Activated CD8-positive, alpha-beta T cell treated with anti-CD3 and anti-CD28 coated beads for 36 hours (primary cell): ENCODE data around the gene SELENOO. TPM values are rescaled to one million over a fixed set of nuclear protein-coding genes. Genes with fewer than 3 reads are reported as not detected.
A peak's percentile ranks its signal among the peaks of the same experiment; 100 is the strongest.

ENCODE experiments used
- ATAC-seq: fragments of 200-7000 bp; cut with Tn5 transposase; one replicate; pipeline ENCODE4 v1.10.0; 2021; ENCODE audit warnings: mild to moderate bottlenecking, moderate library complexity
- CTCF ChIA-PET: fragments of 350-600 bp; sonication (Branson Sonifier 250); formaldehyde crosslinking; loops from one replicate; lab custom pipeline; 2021; ENCODE audit warnings: antibody characterized with exemption; lab: Charles Lee
- POLR2A ChIA-PET: fragments of 350-600 bp; sonication (Branson Sonifier 250); formaldehyde crosslinking; loops from one replicate; lab custom pipeline; 2021; ENCODE audit warnings: antibody characterized with exemption; lab: Charles Lee
- DNase-seq: peaks from one replicate; pipeline ENCODE4 v3.0.0-alpha.2; 2020
- H3K27ac Mint-ChIP-seq: one replicate; pipeline ENCODE4 v1.8.0; 2021; ENCODE audit warnings: mild to moderate bottlenecking, mixed read lengths
- H3K27me3 Mint-ChIP-seq: one replicate; pipeline ENCODE4 v1.8.0; 2021; ENCODE audit warnings: mixed read lengths
- H3K36me3 Mint-ChIP-seq: one replicate; pipeline ENCODE4 v1.8.0; 2021; ENCODE audit warnings: low read depth, mixed read lengths
- H3K4me1 Mint-ChIP-seq: one replicate; pipeline ENCODE4 v1.8.0; 2021; ENCODE audit warnings: low read depth, mixed read lengths
- H3K4me3 Mint-ChIP-seq: one replicate; pipeline ENCODE4 v1.8.0; 2021; ENCODE audit warnings: mild to moderate bottlenecking, moderate library complexity, mixed read lengths
- H3K9me3 Mint-ChIP-seq: one replicate; pipeline ENCODE4 v1.8.0; 2021; ENCODE audit warnings: mixed read lengths
- intact Hi-C: fragments of 100-400 bp; cut with micrococcal nuclease; formaldehyde crosslinking; loops from one replicate; pipeline ENCODE4 v1.10.0; 2022
- total RNA-seq, 2 experiments: library from RNA; stranded (reverse); gene quantifications; one replicate each; pipeline ENCODE4 v1.2.3, GENCODE V29; 2021
- TF ChIP-seq, protein P1 (sequence below): fragments of 200-600 bp; IDR thresholded peaks from one replicate; pipeline ENCODE4 v1.8.0; 2022; ENCODE audit warnings: antibody characterized with exemption, mild to moderate bottlenecking

SELENOO gene
- total RNA-seq, 2 experiments from 2014 or later: 24.0 to 25.5 TPM

DNA sequence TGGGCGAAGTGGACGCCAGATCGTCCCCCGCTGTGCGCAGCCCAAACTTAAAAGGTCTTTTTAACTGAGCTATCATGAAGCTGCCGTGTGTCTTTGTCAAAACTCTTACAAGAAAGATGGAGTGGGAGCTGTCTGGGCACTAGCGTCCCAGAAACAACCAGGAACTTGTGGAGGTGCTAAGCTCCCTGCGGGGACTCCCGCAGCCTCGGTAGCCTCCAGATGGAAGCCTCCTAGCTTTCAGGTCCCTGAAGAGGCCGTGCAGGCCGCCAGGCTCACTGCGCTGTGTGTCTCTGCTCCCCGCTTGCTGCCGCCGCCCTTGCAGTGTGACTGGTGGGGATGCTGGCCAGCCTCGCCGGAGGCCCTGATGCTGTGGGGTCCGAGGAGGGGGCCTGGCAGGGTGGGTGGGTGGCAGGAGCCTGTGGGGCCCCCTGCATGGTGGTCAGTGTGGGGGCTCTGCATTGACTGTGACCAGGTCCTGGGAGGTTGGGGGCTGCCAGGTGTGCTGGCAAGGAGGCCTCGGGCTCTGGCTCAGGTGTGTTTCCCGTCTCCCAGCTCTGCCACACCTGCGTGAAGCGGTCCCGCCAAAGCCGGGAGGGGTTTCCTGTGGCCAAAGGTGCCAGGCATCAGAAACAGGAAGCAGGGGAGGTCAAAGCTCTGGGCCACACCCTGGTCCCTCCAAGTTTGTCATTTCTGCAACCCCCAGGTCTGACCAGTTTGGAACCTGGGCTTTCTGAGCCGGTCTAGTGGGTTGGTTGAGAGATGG lies 13.9 kb upstream of the SELENOO start:
- CTCF ChIA-PET: interaction anchor here (0.5 to 1.5 kb wide), 4 partner anchors 39 to 193 kb away, joined by 3 to 4 read pairs (median 3); no protein-coding TSS in a partner anchor
- Mint-ChIP-seq H3K4me1 (peaks cover 37% of the 10 kb centered on the region), H3K36me3 (peaks cover 14% of the 10 kb centered on the region), H3K27ac (peak overlapping the region; percentile 88), H3K9me3 (no peaks in the 10 kb centered on the region), H3K27me3 (peaks cover 1% of the 10 kb centered on the region), H3K4me3 (peak overlapping the region; percentile 91)
- ATAC-seq: no peak
- intact Hi-C loops: no loop called here
- TF ChIP-seq, protein P1, sequence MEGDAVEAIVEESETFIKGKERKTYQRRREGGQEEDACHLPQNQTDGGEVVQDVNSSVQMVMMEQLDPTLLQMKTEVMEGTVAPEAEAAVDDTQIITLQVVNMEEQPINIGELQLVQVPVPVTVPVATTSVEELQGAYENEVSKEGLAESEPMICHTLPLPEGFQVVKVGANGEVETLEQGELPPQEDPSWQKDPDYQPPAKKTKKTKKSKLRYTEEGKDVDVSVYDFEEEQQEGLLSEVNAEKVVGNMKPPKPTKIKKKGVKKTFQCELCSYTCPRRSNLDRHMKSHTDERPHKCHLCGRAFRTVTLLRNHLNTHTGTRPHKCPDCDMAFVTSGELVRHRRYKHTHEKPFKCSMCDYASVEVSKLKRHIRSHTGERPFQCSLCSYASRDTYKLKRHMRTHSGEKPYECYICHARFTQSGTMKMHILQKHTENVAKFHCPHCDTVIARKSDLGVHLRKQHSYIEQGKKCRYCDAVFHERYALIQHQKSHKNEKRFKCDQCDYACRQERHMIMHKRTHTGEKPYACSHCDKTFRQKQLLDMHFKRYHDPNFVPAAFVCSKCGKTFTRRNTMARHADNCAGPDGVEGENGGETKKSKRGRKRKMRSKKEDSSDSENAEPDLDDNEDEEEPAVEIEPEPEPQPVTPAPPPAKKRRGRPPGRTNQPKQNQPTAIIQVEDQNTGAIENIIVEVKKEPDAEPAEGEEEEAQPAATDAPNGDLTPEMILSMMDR: no peak
- DNase-seq: no peak
- POLR2A ChIA-PET: interaction anchor here (1.3 to 1.9 kb wide), 3 partner anchors 11 to 16 kb away, joined by 4 read pairs; partner anchors contain the start of gene PANX2

DNA sequence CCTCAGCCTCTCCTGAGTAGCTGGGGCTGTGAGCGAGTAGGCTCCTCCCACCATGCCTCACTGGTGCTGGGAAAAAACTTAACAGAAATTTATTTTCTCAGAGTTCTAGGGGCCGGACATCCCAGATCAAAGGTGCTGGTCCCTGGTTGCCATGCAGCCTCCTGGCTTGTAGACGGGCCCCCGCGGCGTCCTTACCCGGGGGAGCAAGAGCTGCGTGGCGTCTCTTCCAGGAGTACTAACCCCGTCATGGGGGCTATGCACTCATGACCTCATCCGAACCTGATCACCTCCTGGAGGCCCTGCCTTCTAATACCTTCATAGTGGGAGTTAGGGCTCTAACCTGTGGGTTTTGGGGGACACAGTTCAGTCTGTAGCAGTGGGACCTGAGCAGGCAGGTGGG lies 12.5 kb upstream of the SELENOO start:
- ChIA-PET CTCF (interaction anchor here (0.7 to 1.6 kb wide), 2 partner anchors 39 to 170 kb away, joined by 3 to 4 read pairs; no protein-coding TSS in a partner anchor), POLR2A (interaction anchor here (1.1 to 1.4 kb wide), 2 partner anchors 17 to 252 kb away, joined by 3 to 6 read pairs; partner anchors contain the start of gene PANX2)
- H3K27me3 Mint-ChIP-seq: peaks cover 1% of the 10 kb centered on the region
- ATAC-seq (no peak), DNase-seq (no peak)
- no peak overlapping the region for H3K27ac Mint-ChIP-seq
- peaks cover 49% of the 10 kb centered on the region for H3K4me1 Mint-ChIP-seq
- intact Hi-C loops: no loop called here
- no peaks in the 10 kb centered on the region for H3K9me3 Mint-ChIP-seq
- peaks cover 25% of the 10 kb centered on the region for H3K36me3 Mint-ChIP-seq
- H3K4me3 Mint-ChIP-seq: peak overlapping the region; percentile 91
- TF ChIP-seq, protein P1: no peak

DNA sequence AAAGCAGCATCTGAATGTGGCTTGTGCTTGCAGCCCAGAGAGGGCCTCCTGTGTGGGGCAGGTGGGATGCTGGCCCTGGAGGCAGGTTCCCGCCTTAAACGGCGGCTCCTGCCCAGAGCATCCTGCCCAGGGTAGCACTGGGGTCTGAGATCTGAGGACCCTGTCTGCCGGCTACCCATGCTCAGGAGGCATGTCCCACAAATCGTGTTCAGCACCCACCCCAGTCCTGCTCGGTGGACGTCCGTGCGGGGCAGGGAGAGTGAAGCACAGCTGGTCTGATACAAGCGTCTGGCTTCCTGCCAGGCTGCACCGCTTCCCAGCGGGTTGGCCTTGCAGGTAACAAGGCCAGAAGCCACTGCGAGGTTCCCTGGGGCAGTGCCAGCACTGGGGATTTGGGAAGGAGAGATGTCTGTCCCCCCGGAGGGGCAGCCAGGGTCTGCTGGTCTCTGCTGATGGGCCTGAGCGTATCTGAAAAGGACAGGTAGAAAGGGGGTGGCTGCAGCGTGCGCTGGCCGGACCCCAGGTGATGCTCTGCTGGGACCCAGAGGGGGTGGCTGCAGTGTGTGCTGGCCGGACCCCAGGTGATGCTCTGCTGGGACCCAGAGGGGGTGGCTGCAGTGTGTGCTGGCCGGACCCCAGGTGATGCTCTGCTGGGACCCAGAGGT lies 11.5 kb upstream of the SELENOO start:
- Mint-ChIP-seq H3K9me3 (no peaks in the 10 kb centered on the region), H3K27me3 (peaks cover 1% of the 10 kb centered on the region), H3K36me3 (peaks cover 25% of the 10 kb centered on the region), H3K27ac (peak overlapping the region; percentile 99), H3K4me3 (peak overlapping the region; percentile 89), H3K4me1 (peaks cover 49% of the 10 kb centered on the region)
- intact Hi-C loops: no loop called here
- ATAC-seq: no peak
- TF ChIP-seq, protein P1: no peak
- ChIA-PET POLR2A (interaction anchor here (1.1 to 2.7 kb wide), 9 partner anchors 8 to 337 kb away, joined by 3 to 9 read pairs (median 6); partner anchors contain the start of genes HDAC10, PANX2, SCO2 and TUBGCP6), CTCF (interaction anchor here (1.6 kb wide), 1 partner anchor 40 kb away, joined by 4 read pairs; no protein-coding TSS in a partner anchor)
- no peak for DNase-seq

DNA sequence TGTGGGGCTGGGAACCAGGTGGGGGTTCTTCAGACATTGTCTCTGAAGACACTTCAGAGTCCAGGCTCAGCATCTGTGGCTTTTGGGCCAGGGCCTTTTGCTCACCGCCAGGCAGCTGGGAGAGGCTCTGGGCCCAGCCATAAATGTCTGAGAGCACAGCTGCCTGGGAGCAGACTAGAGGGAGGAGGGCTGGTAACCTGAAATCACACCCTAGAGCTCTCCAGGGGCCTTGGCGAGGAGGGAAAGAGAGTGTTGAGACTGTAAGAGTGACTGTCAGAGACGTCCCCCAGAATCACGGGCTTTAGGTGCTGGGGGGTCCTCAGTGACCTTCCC lies 11.0 kb upstream of the SELENOO start:
- peaks cover 25% of the 10 kb centered on the region for H3K36me3 Mint-ChIP-seq
- H3K9me3 Mint-ChIP-seq: no peaks in the 10 kb centered on the region
- peak; percentile 3 for ATAC-seq
- no peak for DNase-seq
- ChIA-PET CTCF (interaction anchor here (1.2 kb wide), 2 partner anchors 19 to 159 kb away, joined by 3 read pairs; no protein-coding TSS in a partner anchor), POLR2A (interaction anchor here (1.1 to 2.7 kb wide), 9 partner anchors 8 to 336 kb away, joined by 3 to 11 read pairs (median 8); partner anchors contain the start of genes HDAC10, SCO2 and TUBGCP6)
- H3K4me3 Mint-ChIP-seq: peak overlapping the region; percentile 89
- intact Hi-C loops: no loop called here
- peak overlapping the region; percentile 99 for H3K27ac Mint-ChIP-seq
- peaks cover 1% of the 10 kb centered on the region for H3K27me3 Mint-ChIP-seq
- TF ChIP-seq, protein P1: no peak
- peaks cover 46% of the 10 kb centered on the region for H3K4me1 Mint-ChIP-seq
